ENCODE results near the gene TLE6. TPM values are rescaled to one million over a fixed set of nuclear protein-coding genes. Genes with fewer than 3 reads are reported as not detected.

Gene TLE6
- total and polyA plus RNA-seq, 2 of the 13 experiments (the other 11 are each of a cell fraction or from before 2014, with no cell fraction given), result 0.24 to 5.5 TPM

GRCh38 chr19:3036119-3036976 lies 59.0 kb downstream of the TLE6 start (continued):
- TF ChIP-seq ZSCAN12 (CRISPR knock-in tag; IDR thresholded peaks at IDR 0.05), result 0 out of 2 replicates have a peak, but pooled peaks have one; percentile 67
- no peak for TF ChIP-seq KDM1A (CRISPR knock-in tag; IDR thresholded peaks at IDR 0.05)
- TF ChIP-seq MAF1 (CRISPR knock-in tag; IDR thresholded peaks at IDR 0.05; ENCODE audit: borderline replicate concordance), result peak; percentile 80; the same call in 1 of the 2 replicates
- TF ChIP-seq ZNF496 (CRISPR knock-in tag; IDR thresholded peaks at IDR 0.05; ENCODE audit: insufficient replicate concordance), result no peak
- no peak for TF ChIP-seq PHB2 (IDR thresholded peaks at IDR 0.05; ENCODE audit: partially characterized antibody)
- no peak for TF ChIP-seq TCF7L2 (IDR thresholded peaks at IDR 0.05; ENCODE audit: low read depth, low read length)
- no peak for TF ChIP-seq ZNF12 (CRISPR knock-in tag; IDR thresholded peaks at IDR 0.05)
- TF ChIP-seq KLF15 (CRISPR knock-in tag; IDR thresholded peaks at IDR 0.05; ENCODE audit: borderline replicate concordance), result no peak
- TF ChIP-seq FOXM1 (CRISPR knock-in tag; IDR thresholded peaks at IDR 0.05), result no peak
- TF ChIP-seq ZSCAN29 (CRISPR knock-in tag; conservative IDR thresholded peaks at IDR 0.05), result peak; percentile 89
- no peak for TF ChIP-seq HNRNPK (IDR thresholded peaks at IDR 0.05; ENCODE audit: low read depth, low read length, poor library complexity, severe bottlenecking)
- no peak for TF ChIP-seq DR1 (CRISPR knock-in tag; IDR thresholded peaks at IDR 0.05)
- no peak for TF ChIP-seq ZFP41 (CRISPR knock-in tag; IDR thresholded peaks at IDR 0.05; ENCODE audit: borderline replicate concordance)
- TF ChIP-seq ZBTB25 (CRISPR knock-in tag; IDR thresholded peaks at IDR 0.05), result peak; percentile 97
- TF ChIP-seq ZNF431 (CRISPR knock-in tag; IDR thresholded peaks at IDR 0.05; ENCODE audit: borderline replicate concordance, low read depth), result no peak
- TF ChIP-seq ZNF563 (CRISPR knock-in tag; IDR thresholded peaks at IDR 0.05), result no peak
- no peak; the same call in 1 of the 2 replicates for TF ChIP-seq PRMT3 (CRISPR knock-in tag; IDR thresholded peaks at IDR 0.05; ENCODE audit: borderline replicate concordance, low read depth)
- peak; percentile 73 for TF ChIP-seq RBM22 (optimal IDR thresholded peaks at IDR 0.05; ENCODE audit: low read length)
- peak; percentile 14; the same call in 1 of the 2 replicates for TF ChIP-seq DRAP1 (CRISPR knock-in tag; IDR thresholded peaks at IDR 0.05)
- no peak for TF ChIP-seq SNAPC5 (CRISPR knock-in tag; IDR thresholded peaks at IDR 0.05; ENCODE audit: borderline replicate concordance)
- TF ChIP-seq SMARCE1 (IDR thresholded peaks at IDR 0.05; ENCODE audit: borderline replicate concordance), result no peak
- TF ChIP-seq KDM3A (CRISPR knock-in tag; IDR thresholded peaks at IDR 0.05; ENCODE audit: low read depth), result peak; percentile 83
- peak; percentile 82 for TF ChIP-seq KDM2A (CRISPR knock-in tag; IDR thresholded peaks at IDR 0.05; ENCODE audit: borderline replicate concordance, low read depth)
- TF ChIP-seq HOXD1 (CRISPR knock-in tag; IDR thresholded peaks at IDR 0.05), result 0 out of 2 replicates have a peak, but pooled peaks have one; percentile 23
- no peak for TF ChIP-seq SAFB2 (CRISPR knock-in tag; IDR thresholded peaks at IDR 0.05; ENCODE audit: borderline replicate concordance, low read depth)
- no peak for TF ChIP-seq RFX3 (CRISPR knock-in tag; IDR thresholded peaks at IDR 0.05)
- TF ChIP-seq SYNCRIP (IDR thresholded peaks at IDR 0.05; ENCODE audit: insufficient read depth, low read depth, low read length), result no peak
- no peak for TF ChIP-seq XBP1 (CRISPR knock-in tag; IDR thresholded peaks at IDR 0.05)
- TF ChIP-seq ZNF740 (CRISPR knock-in tag; IDR thresholded peaks at IDR 0.05), result peak; percentile 48; the same call in 1 of the 2 replicates
- peak; percentile 94 for TF ChIP-seq ZSCAN9 (CRISPR knock-in tag; IDR thresholded peaks at IDR 0.05; ENCODE audit: borderline replicate concordance)

Data from HepG2 (cell line).